NCI-H146 treated with DMSO at 0.1 percent for 48 hours (cell line): ENCODE data around the gene KIAA0586.
"Not testable (repeated sequence)": the region's sequence is repeated elsewhere in the genome, so short reads cannot be mapped to it uniquely, and the experiment has no call there.

Experiments
- DNase-seq: peaks from one replicate; lab custom pipeline; 2025; ENCODE audit not compliant: unreplicated experiment; lab: John Stamatoyannopoulos, UW

KIAA0586 gene

GRCh38 chr14:58427281-58428117 lies at the start of gene KIAA0586, which contains the start of gene TIMM9:
Gene KIAA0586 (plus strand): TSS chr14:58427719. CDS start chr14:58428265, 546 bp downstream.
Gene TIMM9 (minus strand): TSS chr14:58427531. CDS start chr14:58411945, 15,586 bp downstream.
- peak; percentile 90 for DNase-seq

- no peak for DNase-seq
Observed at GRCh38 chr14:58390830-58391229, 36.7 kb upstream of the KIAA0586 start.

- DNase-seq: no peak
Observed at GRCh38 chr14:58395562-58395811, 32.0 kb upstream of the KIAA0586 start.

- peak; percentile 22 for DNase-seq
Observed at GRCh38 chr14:58395812-58396788, 31.4 kb upstream of the KIAA0586 start, which contains the start of gene TOMM20L. Gene TOMM20L (plus strand): TSS chr14:58395930. CDS start chr14:58395958, 28 bp downstream.

- DNase-seq: no peak
Observed at GRCh38 chr14:58397156-58397555, 30.4 kb upstream of the KIAA0586 start.

GRCh38 chr14:58398495-58398894 lies 29.0 kb upstream of the KIAA0586 start:
- DNase-seq: no peak

- DNase-seq: no peak
Observed at GRCh38 chr14:58398895-58399294, 28.6 kb upstream of the KIAA0586 start.

- DNase-seq: no peak
Observed at GRCh38 chr14:58401587-58401986, 25.9 kb upstream of the KIAA0586 start.

GRCh38 chr14:58408681-58409215 lies 18.8 kb upstream of the KIAA0586 start:
- no peak for DNase-seq

- DNase-seq: no peak
Observed at GRCh38 chr14:58414845-58415244, 12.7 kb upstream of the KIAA0586 start.

- DNase-seq: no peak
Observed at GRCh38 chr14:58415636-58416547, 11.6 kb upstream of the KIAA0586 start.

- DNase-seq: not testable (repeated sequence)
Observed at GRCh38 chr14:58416934-58417333, 10.6 kb upstream of the KIAA0586 start.

GRCh38 chr14:58426670-58427280 lies 744 bp upstream of the KIAA0586 start:
- DNase-seq: peak; percentile 20

- DNase-seq: peak; percentile 6
Observed at GRCh38 chr14:58428118-58428683, 682 bp downstream of the KIAA0586 start.

- no peak for DNase-seq
Observed at GRCh38 chr14:58430156-58430555, 2.6 kb downstream of the KIAA0586 start.

GRCh38 chr14:58439476-58439875 lies 12.0 kb downstream of the KIAA0586 start:
- DNase-seq: no peak

GRCh38 chr14:58444627-58445026 lies 17.1 kb downstream of the KIAA0586 start:
- no peak for DNase-seq

GRCh38 chr14:58455593-58456265 lies 28.2 kb downstream of the KIAA0586 start:
- DNase-seq: no peak

GRCh38 chr14:58460772-58461171 lies 33.3 kb downstream of the KIAA0586 start:
- DNase-seq: no peak
